OCI-LY1 (cell line): Measurements from ENCODE around the gene ACTR2.

Source experiments
- EZH2 ChIP-seq: fragments of 200-600 bp; sonication (generic), shearing (Covaris generic); IDR thresholded peaks from 2 replicates; pipeline ENCODE4 v1.8.0; 2017; ENCODE audit warnings: borderline replicate concordance, mixed run types, mild to moderate bottlenecking, antibody characterized with exemption, low read length, moderate library complexity, mixed read lengths
- TF ChIP-seq, protein P1 (sequence below): fragments of 200-600 bp; sonication (generic), shearing (Covaris generic); IDR thresholded peaks from 2 replicates; pipeline ENCODE4 v1.5.1; 2017; ENCODE audit warnings: mild to moderate bottlenecking, antibody characterized with exemption, low read length, moderate library complexity, mixed read lengths

DNA sequence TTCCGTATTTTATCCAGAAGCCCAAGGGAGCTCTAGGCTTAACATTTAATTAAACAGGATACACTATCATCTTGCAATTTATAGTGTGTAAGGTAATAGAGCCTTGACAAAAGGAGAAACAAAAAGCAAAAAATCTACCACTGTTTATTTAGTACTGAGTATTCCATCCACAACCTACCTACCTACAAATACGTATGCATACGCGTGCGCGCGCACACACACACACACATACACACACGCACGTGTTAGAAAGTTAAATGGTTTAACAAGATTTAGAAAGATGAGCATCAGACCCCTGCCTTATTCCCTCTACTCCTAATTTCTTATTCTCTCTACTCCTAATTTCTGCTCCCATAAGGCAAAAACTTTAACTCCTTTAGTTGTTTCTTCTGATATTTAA is 14.6 kb upstream of the ACTR2 start:
- TF ChIP-seq, protein P1, sequence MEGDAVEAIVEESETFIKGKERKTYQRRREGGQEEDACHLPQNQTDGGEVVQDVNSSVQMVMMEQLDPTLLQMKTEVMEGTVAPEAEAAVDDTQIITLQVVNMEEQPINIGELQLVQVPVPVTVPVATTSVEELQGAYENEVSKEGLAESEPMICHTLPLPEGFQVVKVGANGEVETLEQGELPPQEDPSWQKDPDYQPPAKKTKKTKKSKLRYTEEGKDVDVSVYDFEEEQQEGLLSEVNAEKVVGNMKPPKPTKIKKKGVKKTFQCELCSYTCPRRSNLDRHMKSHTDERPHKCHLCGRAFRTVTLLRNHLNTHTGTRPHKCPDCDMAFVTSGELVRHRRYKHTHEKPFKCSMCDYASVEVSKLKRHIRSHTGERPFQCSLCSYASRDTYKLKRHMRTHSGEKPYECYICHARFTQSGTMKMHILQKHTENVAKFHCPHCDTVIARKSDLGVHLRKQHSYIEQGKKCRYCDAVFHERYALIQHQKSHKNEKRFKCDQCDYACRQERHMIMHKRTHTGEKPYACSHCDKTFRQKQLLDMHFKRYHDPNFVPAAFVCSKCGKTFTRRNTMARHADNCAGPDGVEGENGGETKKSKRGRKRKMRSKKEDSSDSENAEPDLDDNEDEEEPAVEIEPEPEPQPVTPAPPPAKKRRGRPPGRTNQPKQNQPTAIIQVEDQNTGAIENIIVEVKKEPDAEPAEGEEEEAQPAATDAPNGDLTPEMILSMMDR: no peak
- TF ChIP-seq EZH2: no peak
